ENCODE measurements around the gene ANKRD26.

The ANKRD26 gene

DNA sequence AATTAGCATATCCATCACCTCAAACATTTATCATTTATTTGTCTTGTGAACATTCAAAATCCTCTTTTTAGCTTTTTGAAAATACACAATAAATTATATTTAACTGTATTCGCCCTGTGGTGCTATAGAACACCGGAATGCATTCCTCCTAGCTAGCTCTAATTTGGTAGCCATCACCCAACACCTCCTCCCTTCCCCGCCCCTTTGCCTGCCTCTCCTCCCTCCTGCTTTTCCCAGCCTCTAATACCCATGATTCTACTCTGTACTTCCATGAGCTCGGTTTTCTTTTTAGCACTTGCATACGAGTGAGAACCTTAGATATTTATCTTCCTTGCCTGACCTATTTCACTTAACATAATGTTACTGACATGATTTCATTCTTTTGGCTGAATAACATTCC, 80.1 kb downstream of the ANKRD26 start:
- no peak for DNase-seq

DNA sequence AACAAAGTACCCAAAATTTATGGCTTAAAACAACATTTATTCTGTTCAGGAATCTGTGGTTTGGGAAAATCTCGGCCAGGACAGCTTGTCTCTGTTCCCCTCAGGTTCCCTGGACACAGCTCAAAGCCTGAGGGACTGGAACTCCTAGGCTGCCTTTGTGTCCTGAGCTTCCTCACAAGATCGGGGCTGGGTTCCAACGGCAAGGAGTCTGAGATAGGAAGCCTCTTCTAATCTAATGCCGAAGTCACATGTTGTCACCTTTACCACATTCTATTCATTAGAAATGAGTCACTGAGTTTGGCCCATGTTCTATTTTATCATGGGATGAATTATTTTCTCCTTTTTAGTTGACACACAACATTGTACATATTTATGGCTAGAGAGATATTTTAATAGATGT, 80.5 kb downstream of the ANKRD26 start:
- no peak for DNase-seq

DNA sequence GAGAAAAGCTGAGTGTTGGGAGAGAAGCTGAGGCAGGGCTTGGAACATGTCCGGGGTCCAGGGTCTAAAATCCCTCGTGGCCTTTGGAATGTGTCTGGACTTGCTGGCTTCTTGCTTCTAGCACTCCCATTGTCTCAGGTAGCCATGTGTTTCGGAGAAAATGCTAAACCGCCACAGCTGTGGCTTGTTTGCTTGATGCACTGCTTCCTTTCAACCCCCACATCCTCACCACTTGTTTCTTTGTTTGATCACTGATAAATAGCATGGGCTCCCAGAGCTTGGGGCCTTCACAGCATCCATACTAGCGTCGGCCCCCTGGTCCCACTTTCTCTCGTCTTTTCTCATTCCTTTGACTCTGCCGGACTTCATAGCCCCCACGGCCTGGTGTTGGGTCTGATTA, 102.7 kb downstream of the ANKRD26 start:
- no peak for DNase-seq

DNA sequence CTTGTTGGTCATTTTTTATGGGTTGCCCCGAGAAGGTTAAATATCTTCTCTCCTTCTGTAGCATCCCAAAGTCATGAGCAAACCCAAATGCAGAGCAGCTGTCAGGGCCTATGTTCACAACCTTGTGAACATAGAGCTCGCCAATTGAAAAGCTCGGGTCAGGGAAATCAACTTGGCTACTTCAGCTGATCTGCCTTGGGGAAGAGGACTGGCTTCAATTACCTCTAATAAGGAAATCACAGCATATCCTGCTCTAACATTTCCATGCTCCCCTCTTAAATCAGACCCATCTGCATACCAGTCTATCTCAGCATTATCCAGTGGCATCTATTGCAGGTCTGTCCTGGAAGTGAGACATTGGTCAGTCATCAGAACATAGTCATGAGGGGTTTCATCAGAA, 105.6 kb downstream of the ANKRD26 start:
- no peak for DNase-seq

DNA sequence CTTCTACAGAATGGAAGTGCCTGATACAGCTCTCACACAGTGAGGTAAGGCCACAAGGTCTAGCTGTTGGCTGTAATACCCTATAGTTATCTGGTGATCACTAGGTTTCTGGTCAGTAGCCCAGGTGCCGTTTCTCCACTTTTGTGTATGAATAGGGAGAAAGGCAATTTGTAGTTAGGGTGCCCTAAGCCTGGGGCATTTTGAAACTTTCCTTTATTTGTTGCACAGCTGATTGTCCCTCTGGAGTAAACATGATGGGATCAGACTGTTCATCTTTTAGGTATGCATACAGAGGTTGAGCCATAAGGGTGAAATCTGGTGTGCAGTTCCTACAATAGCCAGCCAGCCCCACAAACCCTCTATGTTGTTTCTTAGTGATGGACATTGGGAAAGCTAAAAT, 112.4 kb downstream of the ANKRD26 start:
- DNase-seq: no peak

DNA sequence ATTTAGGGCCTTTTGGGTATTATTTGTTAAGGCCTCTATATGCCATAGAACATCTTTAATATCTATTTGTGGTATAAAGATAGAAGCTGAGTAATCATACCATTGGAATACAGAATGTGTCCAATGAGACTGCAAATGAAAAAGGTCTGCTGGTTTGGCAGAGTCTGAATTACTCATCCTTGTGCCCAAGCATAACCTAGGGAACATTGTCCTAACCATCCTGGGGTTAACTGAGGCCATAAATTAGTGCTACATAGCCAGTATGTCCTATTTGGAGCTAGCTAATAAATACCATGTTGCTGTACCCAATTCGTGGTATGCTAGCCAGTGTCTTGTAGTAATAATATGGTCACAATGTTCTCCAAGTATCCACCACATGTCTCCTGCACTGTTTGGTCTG, 117.1 kb downstream of the ANKRD26 start:
- no peak for DNase-seq

DNA sequence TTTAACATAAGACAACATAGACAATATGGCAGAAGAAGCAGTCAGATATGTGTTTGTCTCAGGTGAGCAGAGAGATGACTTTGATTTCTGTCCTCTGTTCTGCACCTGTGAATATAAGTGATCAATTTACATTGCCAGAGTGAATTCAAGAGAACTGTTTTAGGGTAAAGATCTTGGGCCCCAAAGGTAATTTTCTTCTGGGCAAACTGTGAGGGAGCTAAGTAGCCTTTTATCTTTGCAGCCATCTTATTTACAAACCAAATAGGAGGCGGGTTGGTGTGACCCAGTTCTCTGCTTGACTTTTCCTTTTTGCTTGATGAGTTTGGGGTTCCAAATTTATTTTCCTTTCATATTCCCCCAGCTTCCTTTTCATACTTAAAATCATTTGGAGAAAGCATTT, 118.2 kb downstream of the ANKRD26 start:
- DNase-seq: no peak

DNA sequence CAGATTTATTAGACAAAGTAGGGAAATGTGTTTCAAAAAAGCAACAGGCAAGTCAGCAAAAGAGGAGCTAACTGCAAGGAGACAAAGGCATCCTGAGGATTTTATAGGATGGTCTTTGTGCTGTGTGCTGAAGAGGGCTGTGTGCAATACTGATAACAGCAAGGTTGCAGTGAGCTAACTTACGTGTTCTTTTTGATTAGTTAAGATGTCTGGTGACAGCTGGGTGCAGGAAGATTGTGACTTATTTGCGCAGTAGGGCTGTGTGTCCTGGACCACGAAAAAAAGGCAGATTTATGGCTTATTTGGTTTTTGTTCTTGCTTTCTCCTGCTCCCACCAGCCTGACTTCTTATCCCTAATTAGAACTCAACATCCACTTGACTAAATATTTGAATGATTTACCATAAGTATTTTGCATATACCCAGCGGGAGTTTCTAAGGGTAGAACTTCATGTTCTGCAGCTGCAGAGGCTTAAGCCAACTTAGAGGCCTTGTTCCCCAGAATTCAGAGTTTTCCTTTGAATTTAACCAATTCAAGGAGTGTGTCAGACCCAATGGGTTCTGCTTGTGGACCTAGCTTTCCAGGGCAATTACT, 119.0 kb downstream of the ANKRD26 start:
- no peak for DNase-seq

DNA sequence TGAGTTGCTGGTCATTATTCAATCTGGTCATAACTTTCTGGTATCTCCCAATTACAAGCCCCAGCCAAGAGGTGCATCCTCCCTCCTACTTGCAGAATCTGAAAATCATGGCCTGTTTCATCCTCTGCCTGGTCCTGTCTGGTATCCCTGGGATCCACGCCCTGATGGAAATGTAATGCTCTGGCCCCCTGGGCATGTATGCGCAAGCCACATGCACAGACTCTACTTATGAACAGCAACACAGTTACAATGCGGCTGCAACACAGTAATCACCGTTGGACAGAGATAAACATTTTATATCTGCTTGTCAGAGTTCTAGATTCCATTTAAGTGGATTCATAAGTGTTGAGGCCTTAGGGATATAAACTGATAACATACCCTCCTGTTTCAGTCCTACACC, 121.8 kb downstream of the ANKRD26 start:
- DNase-seq: no peak

DNA sequence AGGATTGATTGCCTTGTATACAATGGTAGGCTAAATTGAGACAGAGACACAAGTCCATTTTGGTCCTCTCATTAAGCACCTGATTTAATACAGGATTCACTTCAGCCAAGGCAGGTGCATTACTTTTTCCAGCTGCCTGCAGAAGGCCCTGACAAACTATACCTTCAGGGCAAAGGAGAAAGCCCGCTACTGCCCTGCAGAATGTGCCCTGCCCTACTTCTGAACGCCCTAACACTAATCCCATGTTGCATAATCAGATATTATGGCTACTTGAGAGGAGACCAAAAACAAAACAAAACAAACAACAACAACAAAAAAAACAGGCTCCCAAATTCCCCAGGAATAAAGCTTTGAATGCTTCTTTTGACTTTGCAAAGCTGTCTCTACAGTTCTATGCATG, 122.7 kb downstream of the ANKRD26 start:
- no peak for DNase-seq

DNA sequence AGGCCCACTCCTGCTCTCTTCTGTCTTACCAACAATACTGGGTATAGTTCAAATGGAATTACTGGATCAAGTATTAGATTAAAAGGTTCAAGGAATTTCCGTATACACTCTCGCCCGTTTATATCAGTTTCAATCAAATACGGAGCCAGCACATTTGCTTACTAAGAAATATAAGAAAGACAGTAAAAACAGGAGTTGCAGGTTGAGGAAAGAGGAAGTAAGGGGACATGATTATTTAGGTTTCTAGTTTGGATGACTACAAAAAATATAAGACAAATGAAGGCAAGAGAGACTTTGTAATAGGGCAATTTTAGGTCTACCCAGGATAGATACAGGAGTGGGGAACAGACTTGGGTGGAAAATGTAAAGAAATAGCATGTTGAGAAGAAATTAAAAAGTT, 129.6 kb downstream of the ANKRD26 start:
- DNase-seq: no peak

DNA sequence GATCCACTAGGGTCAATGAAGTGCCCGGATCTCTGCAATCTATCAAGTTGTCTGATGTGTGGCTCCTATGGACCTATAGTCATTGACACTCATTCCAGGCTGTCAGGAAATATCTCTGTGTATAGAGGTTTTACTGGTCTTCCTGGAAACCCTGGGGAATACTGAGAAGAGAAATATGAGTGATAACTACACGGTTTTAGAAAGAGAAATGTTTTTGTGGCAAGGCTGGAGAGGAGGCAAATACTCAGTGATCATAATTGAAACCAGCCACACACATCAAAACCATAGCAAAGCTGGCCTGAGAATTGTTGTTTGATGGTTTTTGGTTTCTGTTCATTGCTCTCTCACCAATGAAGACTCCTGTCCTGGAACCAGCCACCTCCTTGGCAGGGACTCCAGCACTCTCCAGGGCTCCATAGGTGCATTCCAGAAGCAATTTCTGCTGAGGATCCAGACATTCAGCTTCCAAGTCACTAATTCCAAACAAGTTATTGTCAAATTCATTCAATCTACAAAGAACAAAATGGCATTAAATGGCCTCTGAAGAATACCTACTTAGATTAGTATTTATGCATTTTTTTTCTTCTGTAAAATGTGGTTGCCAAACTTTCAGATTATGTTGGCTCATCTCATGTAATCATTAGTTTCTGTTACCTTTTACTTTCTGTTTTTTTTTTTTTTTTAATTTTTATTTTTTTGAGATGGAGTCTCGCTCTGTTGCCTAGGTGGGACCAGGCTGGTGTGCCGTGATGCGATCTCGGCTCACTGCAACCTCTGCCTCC, 131.0 kb downstream of the ANKRD26 start:
- no peak for DNase-seq

DNA sequence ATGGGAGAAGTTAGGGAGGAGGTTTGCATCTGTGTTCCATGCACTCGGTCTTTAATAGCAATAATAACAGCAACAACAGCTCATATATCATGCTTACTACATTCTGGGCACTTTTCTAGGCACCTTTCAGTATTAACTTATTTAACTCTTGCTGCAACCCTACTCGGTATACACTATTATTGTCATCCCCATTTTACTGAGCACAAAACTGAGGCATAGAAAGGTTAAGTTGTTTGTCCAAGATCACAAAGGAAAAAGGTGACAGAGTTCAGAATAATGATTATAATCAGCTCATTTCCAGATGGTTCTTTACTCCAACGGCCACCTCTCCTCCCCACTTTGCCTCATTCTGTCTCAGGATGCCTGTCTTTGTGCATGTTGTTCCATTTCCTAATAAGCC, 137.5 kb downstream of the ANKRD26 start:
- no peak for DNase-seq

DNA sequence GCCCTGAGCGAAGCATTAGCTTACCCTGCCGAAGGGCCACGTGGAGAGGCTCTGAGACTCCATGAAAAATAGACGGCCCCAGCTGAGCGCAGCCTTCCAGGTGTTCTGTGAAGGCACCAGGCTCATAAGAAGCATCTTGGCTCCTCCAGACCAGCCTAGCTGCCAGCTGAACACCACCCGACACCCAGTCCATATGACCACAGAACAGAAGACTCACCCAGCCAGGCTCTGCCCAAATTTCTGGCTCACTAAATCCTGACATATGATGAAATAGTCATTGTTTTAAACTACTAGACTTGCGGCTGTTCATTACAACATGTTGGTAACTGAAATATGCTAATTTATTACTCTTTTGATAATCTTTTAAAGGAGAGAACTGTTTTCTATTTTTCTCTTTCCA, 140.0 kb downstream of the ANKRD26 start:
- no peak for DNase-seq

DNA sequence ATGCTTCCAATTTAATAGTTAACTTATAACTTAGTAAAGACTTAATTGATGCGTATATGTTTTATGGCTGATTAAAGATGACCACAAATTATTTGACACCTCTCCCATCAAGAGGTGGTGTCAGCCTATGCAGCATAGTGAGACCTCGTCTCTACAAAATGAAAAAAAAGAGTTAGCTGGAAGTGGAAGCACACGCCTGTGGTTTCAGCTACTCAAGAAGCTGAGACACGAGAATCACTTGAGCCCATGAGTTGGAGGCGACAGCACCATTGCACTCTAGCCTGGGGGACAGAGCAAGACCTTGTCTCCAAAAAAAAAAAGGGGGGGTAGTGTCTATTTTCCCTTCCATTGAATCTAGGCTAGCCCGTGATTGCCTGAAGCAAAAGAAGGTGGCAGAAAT, 140.5 kb downstream of the ANKRD26 start:
- DNase-seq: no peak
